Endothelial cell of umbilical vein (primary cell): ENCODE results near the gene TNFRSF8. TPM values are rescaled to one million over a fixed set of nuclear protein-coding genes. Genes with fewer than 3 reads are reported as not detected.

Experiments
- BruUV-seq: library from RNA; stranded (reverse); fragments of 400-500 nt; replicated peaks from 2 replicates; lab custom pipeline; 2021; lab: Mats Ljungman, UMichigan
- CTCF ChIA-PET: fragments of 300-600, 350-600 bp; sonication (Branson Sonifier 250); formaldehyde crosslinking; loops from one replicate; lab custom pipeline; 2021; ENCODE audit warnings: antibody characterized with exemption, inconsistent platforms; lab: Charles Lee
- POLR2A ChIA-PET: fragments of 300-600, 350-600 bp; sonication (Branson Sonifier 250); formaldehyde crosslinking; loops from one replicate; lab custom pipeline; 2021; ENCODE audit warnings: antibody characterized with exemption, inconsistent platforms; lab: Charles Lee
- DNase-seq: peaks from one replicate; pipeline ENCODE4 v3.0.0-alpha.2; 2011; ENCODE audit warnings: low read depth, low spot score
- FAIRE-seq: peaks from 2 replicates; lab custom pipeline; 2011; peaks lifted over from hg19 to GRCh38; lab: Jason Lieb, UNC
- H2AFZ ChIP-seq: 2 replicates; pipeline ENCODE4 v1.6.0; 2012; ENCODE audit warnings: low read depth, low read length, control low read depth, inconsistent platforms
- H3K27ac ChIP-seq: 2 replicates; pipeline ENCODE4 v1.5.1; 2011; ENCODE audit warnings: low read depth, mild to moderate bottlenecking, control low read depth, low read length, moderate library complexity; ENCODE audit not compliant: insufficient read depth
- H3K27me3 ChIP-seq, 2 experiments: 2 replicates each; pipeline versions ENCODE4 v1.6.0 to v1.6.1; 2011; ENCODE audit warnings: low read length in 2 of 2, mixed read lengths in 1 of 2; ENCODE audit not compliant: control insufficient read depth in 2 of 2, insufficient read depth in 2 of 2
- H3K36me3 ChIP-seq, 2 experiments: 2 replicates in 1 of 2; 3 replicates in 1 of 2; pipeline ENCODE4 v1.5.1; 2011; ENCODE audit warnings: low read length in 2 of 2, mild to moderate bottlenecking in 1 of 2, moderate library complexity in 1 of 2; ENCODE audit not compliant: control insufficient read depth in 2 of 2, insufficient read depth in 2 of 2; ENCODE audit errors: extremely low read depth in 1 of 2
- H3K4me1 ChIP-seq: 3 replicates; pipeline ENCODE4 v1.5.1; 2011; ENCODE audit warnings: mild to moderate bottlenecking, low read length; ENCODE audit not compliant: control insufficient read depth, insufficient read depth; ENCODE audit errors: extremely low read depth
- H3K4me2 ChIP-seq: 2 replicates; pipeline ENCODE4 v1.6.1; 2011; ENCODE audit warnings: low read length, control low read depth, mixed read lengths; ENCODE audit not compliant: insufficient read depth
- H3K4me3 ChIP-seq, 3 experiments: fragments of 200-600 bp in 1 of 3; sonication (generic), shearing (Covaris generic) in 1 of 3; replicated peaks in 1 of 3; 2 replicates each; pipeline ENCODE4 v1.5.1; 2011 to 2016; ENCODE audit warnings: control low read depth in 3 of 3, low read length in 3 of 3, mild to moderate bottlenecking in 2 of 3, inconsistent platforms in 1 of 3, low read depth in 1 of 3, moderate library complexity in 1 of 3; ENCODE audit not compliant: insufficient read depth in 1 of 3
- H3K79me2 ChIP-seq: 2 replicates; pipeline ENCODE4 v1.6.0; 2012; ENCODE audit warnings: low read length, inconsistent platforms; ENCODE audit not compliant: control insufficient read depth, insufficient read depth
- H3K9ac ChIP-seq: replicated peaks from 2 replicates; pipeline ENCODE3; 2011; ENCODE audit warnings: low read length, control low read depth; ENCODE audit not compliant: insufficient read depth; ENCODE audit errors: extremely low read depth
- H3K9me1 ChIP-seq: replicated peaks from 3 replicates; pipeline ENCODE4 v1.6.0; 2011; ENCODE audit warnings: mild to moderate bottlenecking, low read length; ENCODE audit not compliant: control insufficient read depth, insufficient read depth; ENCODE audit errors: extremely low read depth
- H3K9me3 ChIP-seq: replicated peaks from 2 replicates; pipeline ENCODE4 v1.5.1; 2012; ENCODE audit warnings: low read length, inconsistent platforms; ENCODE audit not compliant: control insufficient read depth, insufficient read depth
- H4K20me1 ChIP-seq: replicated peaks from 2 replicates; pipeline ENCODE3; 2011; ENCODE audit warnings: mild to moderate bottlenecking, low read length; ENCODE audit not compliant: control insufficient read depth, insufficient read depth; ENCODE audit errors: extremely low read depth
- EZH2 ChIP-seq: IDR thresholded peaks from 2 replicates; pipeline ENCODE4 v1.6.1; 2012; ENCODE audit warnings: borderline replicate concordance, low read depth, mild to moderate bottlenecking, moderate library complexity, low read length, inconsistent platforms; ENCODE audit not compliant: severe bottlenecking
- FOS ChIP-seq: IDR thresholded peaks from 2 replicates; pipeline ENCODE4 v1.6.1; 2011; ENCODE audit warnings: mild to moderate bottlenecking, low read length, moderate library complexity, borderline replicate concordance; ENCODE audit not compliant: insufficient read depth
- GATA2 ChIP-seq: IDR thresholded peaks from 2 replicates; pipeline ENCODE4 v1.7.0; 2011; ENCODE audit warnings: low read depth, mild to moderate bottlenecking, moderate library complexity, mixed read lengths, low read length; ENCODE audit not compliant: insufficient read length, insufficient read depth
- JUN ChIP-seq: IDR thresholded peaks from 2 replicates; pipeline ENCODE4 v1.6.1; 2011; ENCODE audit warnings: borderline replicate concordance, low read depth; ENCODE audit not compliant: insufficient read length, insufficient read depth
- MYC ChIP-seq: IDR thresholded peaks from one replicate; pipeline ENCODE4 v1.6.1; 2011; ENCODE audit warnings: mild to moderate bottlenecking, low read depth, low read length
- POLR2A ChIP-seq: IDR thresholded peaks from 2 replicates; pipeline ENCODE4 v1.6.1; 2012; ENCODE audit warnings: low read depth, mild to moderate bottlenecking, control low read depth, low read length
- POLR2AphosphoS5 ChIP-seq: IDR thresholded peaks from 2 replicates; pipeline ENCODE4 v1.6.1; 2012; ENCODE audit warnings: low read depth, mild to moderate bottlenecking, control low read depth, low read length, moderate library complexity; ENCODE audit not compliant: insufficient read depth
- dilution Hi-C: fragments of 300-500 bp; cut with MboI; formaldehyde crosslinking; loops from one replicate; pipeline ENCODE4 v1.15.0; 2019; ENCODE audit warnings: low sequenced_read_pairs; ENCODE audit not compliant: extremely low pct_ligation_motif_present
- intact Hi-C: fragments of 100-400 bp; cut with micrococcal nuclease; formaldehyde crosslinking; loops from one replicate; pipeline ENCODE4 v1.10.0; 2022
- polyA plus RNA-seq, 4 experiments: library from polyadenylated mRNA; depleted of rRNA in 3 of 4; stranded (reverse) in 3 of 4; unstranded in 1 of 4; fragments of >200 nt; gene quantifications; 2 replicates each; pipeline versions ENCODE4 v1.2.1 to v1.2.3, GENCODE V29; 2011 to 2012; ENCODE audit warnings: missing spikeins in 1 of 4
- total RNA-seq: library from RNA; stranded (reverse); gene quantifications from 2 replicates; pipeline ENCODE4 v1.2.3, GENCODE V29; 2021
- TF ChIP-seq, protein P1 (sequence below), 2 donors: IDR thresholded peaks; 1 replicate in 1 of 2; 2 replicates in 1 of 2; pipeline ENCODE4 v1.5.1; 2011; ENCODE audit warnings: low read length in 2 of 2, mild to moderate bottlenecking in 2 of 2, moderate library complexity in 2 of 2, control low read depth in 1 of 2, inconsistent platforms in 1 of 2, low read depth in 1 of 2; ENCODE audit not compliant: insufficient read depth in 1 of 2; ENCODE audit errors: extremely low read depth in 1 of 2
- TF ChIP-seq, protein P2 (sequence below): IDR thresholded peaks from 2 replicates; pipeline ENCODE4 v1.6.1; 2011; ENCODE audit not compliant: insufficient read depth, insufficient read length

TNFRSF8 gene
- total and polyA plus RNA-seq, 2 donors (not counting 3 experiments of a cell fraction or from before 2014, with no cell fraction given), result 0.47 TPM; not detected in 1

DNA sequence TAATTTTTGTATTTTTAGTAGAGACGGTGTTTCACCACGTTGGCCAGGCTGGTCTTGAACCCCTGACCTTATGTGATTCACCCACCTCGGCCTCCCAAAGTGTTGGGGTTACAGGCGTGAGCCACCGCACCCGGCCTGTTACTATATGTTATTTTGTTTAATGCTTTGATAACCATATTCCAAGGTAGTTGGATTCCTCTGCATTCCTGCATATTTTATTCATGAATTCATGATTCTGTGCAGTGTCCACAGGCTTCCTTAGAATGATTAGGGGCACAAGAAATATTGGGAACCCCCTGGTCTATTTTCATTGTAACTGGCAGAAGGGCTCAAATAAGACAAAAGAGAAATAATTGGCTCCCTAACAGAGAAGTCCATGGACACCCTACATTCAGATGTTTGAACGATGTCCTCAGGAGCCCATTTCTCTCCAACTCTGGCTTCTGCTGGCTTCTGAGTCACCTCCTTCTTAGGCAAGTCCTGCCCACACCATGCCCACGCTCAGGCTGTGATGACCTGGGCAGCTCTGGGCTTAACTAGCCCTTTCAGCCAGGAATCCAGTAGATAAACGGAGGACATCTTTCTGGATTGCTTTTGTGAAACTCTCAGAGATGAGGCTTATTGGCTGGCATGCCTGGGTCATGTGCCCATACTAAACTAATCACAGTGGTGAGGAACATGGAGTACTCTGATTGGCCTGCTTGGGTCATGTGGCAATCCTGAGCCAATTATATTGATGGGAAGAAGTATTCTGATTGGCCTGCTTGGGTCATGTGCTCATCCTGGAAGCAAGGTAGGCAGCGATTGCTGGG lies 32.6 kb downstream of the TNFRSF8 start:
- Histone ChIP-seq H3K4me3 (no peak overlapping the region), H3K79me2 (no peaks in the 10 kb centered on the region), H3K9ac (no peak overlapping the region), H3K36me3 (no peaks in the 10 kb centered on the region), H2AFZ (no peak overlapping the region), H3K9me1 (no peaks in the 10 kb centered on the region), H3K27me3 (peaks cover 0 to 2% of the 10 kb centered on the region in 2 experiments), H3K4me1 (no peaks in the 10 kb centered on the region), H4K20me1 (no peaks in the 10 kb centered on the region), H3K9me3 (no peaks in the 10 kb centered on the region), H3K4me2 (no peak overlapping the region), H3K27ac (no peak overlapping the region)
- no peak for DNase-seq
- dilution Hi-C loops, result no loop called here
- intact Hi-C loops, result no loop called here
- no TSS peak for BruUV-seq
- CTCF ChIA-PET, result interaction anchor here (1.2 kb wide), 1 partner anchor 16 kb away, joined by 5 read pairs; no protein-coding TSS in a partner anchor
- no peak for FAIRE-seq
- POLR2A ChIA-PET, result no interaction called here
- TF ChIP-seq FOS, result no peak
- TF ChIP-seq EZH2, result no peak
- TF ChIP-seq, protein P1, sequence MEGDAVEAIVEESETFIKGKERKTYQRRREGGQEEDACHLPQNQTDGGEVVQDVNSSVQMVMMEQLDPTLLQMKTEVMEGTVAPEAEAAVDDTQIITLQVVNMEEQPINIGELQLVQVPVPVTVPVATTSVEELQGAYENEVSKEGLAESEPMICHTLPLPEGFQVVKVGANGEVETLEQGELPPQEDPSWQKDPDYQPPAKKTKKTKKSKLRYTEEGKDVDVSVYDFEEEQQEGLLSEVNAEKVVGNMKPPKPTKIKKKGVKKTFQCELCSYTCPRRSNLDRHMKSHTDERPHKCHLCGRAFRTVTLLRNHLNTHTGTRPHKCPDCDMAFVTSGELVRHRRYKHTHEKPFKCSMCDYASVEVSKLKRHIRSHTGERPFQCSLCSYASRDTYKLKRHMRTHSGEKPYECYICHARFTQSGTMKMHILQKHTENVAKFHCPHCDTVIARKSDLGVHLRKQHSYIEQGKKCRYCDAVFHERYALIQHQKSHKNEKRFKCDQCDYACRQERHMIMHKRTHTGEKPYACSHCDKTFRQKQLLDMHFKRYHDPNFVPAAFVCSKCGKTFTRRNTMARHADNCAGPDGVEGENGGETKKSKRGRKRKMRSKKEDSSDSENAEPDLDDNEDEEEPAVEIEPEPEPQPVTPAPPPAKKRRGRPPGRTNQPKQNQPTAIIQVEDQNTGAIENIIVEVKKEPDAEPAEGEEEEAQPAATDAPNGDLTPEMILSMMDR (IDR thresholded peaks at IDR 0.05; ENCODE audit: extremely low read depth in 1 of 2, insufficient read depth in 1 of 2, low read depth in 1 of 2, low read length in 2 of 2), result no peak
- TF ChIP-seq, protein P2, sequence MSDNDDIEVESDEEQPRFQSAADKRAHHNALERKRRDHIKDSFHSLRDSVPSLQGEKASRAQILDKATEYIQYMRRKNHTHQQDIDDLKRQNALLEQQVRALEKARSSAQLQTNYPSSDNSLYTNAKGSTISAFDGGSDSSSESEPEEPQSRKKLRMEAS, result no peak
- TF ChIP-seq MYC, result no peak
- TF ChIP-seq JUN, result no peak
- no peak for TF ChIP-seq POLR2AphosphoS5
- TF ChIP-seq GATA2, result no peak
- no peak for TF ChIP-seq POLR2A
